GM23338 (cell line): Measurements from ENCODE around the gene ZC3H13. TPM values are rescaled to one million over a fixed set of nuclear protein-coding genes. Genes with fewer than 3 reads are reported as not detected.

Experiments used
- ATAC-seq: fragments of 200-7000 bp; cut with Tn5 transposase; 3 replicates; pipeline ENCODE4 v1.9.1; 2020
- DNase-seq: peaks from one replicate; pipeline ENCODE4 v3.0.0-alpha.2; 2015; ENCODE audit warnings: low spot score
- H2AFZ ChIP-seq: fragments of 200-600 bp; sonication (generic); 2 replicates; pipeline ENCODE4 v1.8.0; 2016; ENCODE audit warnings: antibody characterized with exemption, mild to moderate bottlenecking, moderate library complexity
- H3F3A ChIP-seq: fragments of 200-600 bp; sonication (generic); replicated peaks from 2 replicates; pipeline ENCODE4 v1.8.0; 2017; ENCODE audit warnings: antibody characterized with exemption, mixed run types, low read depth
- H3K27ac ChIP-seq: fragments of 200-600 bp; sonication (generic); 2 replicates; pipeline ENCODE4 v1.6.1; 2016; ENCODE audit warnings: low read depth
- H3K27me3 ChIP-seq: fragments of 200-600 bp; sonication (generic); 2 replicates; pipeline ENCODE4 v1.8.0; 2016; ENCODE audit warnings: mild to moderate bottlenecking, mixed run types, moderate library complexity; ENCODE audit not compliant: insufficient read depth
- H3K36me3 ChIP-seq: fragments of 200-600 bp; sonication (generic); 2 replicates; pipeline ENCODE4 v1.8.0; 2016; ENCODE audit warnings: mild to moderate bottlenecking; ENCODE audit not compliant: insufficient read depth
- H3K4me1 ChIP-seq: fragments of 200-600 bp; sonication (generic); 2 replicates; pipeline ENCODE4 v1.8.0; 2016; ENCODE audit warnings: mild to moderate bottlenecking, moderate library complexity; ENCODE audit not compliant: insufficient read depth
- H3K4me2 ChIP-seq: fragments of 200-600 bp; sonication (generic); 2 replicates; pipeline ENCODE4 v1.7.1; 2017; ENCODE audit warnings: mixed run types
- H3K4me3 ChIP-seq: fragments of 200-600 bp; sonication (generic); 2 replicates; pipeline ENCODE4 v1.6.1; 2016; ENCODE audit warnings: mixed run types
- H3K79me2 ChIP-seq: fragments of 200-600 bp; sonication (generic); replicated peaks from 2 replicates; pipeline ENCODE4 v1.8.0; 2017; ENCODE audit warnings: mild to moderate bottlenecking; ENCODE audit not compliant: insufficient read depth
- H3K9me2 ChIP-seq: fragments of 200-600 bp; sonication (generic); 2 replicates; pipeline ENCODE4 v1.8.0; 2017; ENCODE audit not compliant: insufficient read depth
- H4K20me1 ChIP-seq: fragments of 200-600 bp; sonication (generic); replicated peaks from 2 replicates; pipeline ENCODE4 v1.8.0; 2017; ENCODE audit warnings: mild to moderate bottlenecking; ENCODE audit not compliant: insufficient read depth
- H3K27ac Mint-ChIP-seq: 2 replicates; pipeline ENCODE4 v1.8.0; 2020; ENCODE audit warnings: inconsistent platforms, mild to moderate bottlenecking, moderate library complexity, mixed read lengths
- H3K27me3 Mint-ChIP-seq: 3 replicates; pipeline ENCODE4 v1.8.0; 2022; ENCODE audit warnings: low read depth, mild to moderate bottlenecking, moderate library complexity, mixed read lengths, inconsistent platforms; ENCODE audit not compliant: insufficient read depth, poor library complexity
- H3K36me3 Mint-ChIP-seq: 3 replicates; pipeline ENCODE4 v1.8.0; 2021; ENCODE audit warnings: low read depth, mild to moderate bottlenecking, inconsistent platforms, moderate library complexity, mixed read lengths
- H3K4me1 Mint-ChIP-seq: 3 replicates; pipeline ENCODE4 v1.8.0; 2020; ENCODE audit warnings: mild to moderate bottlenecking, inconsistent platforms, mixed read lengths
- H3K4me3 Mint-ChIP-seq: 3 replicates; pipeline ENCODE4 v1.8.0; 2021; ENCODE audit warnings: moderate library complexity, mild to moderate bottlenecking, inconsistent platforms, mixed read lengths
- H3K9me3 Mint-ChIP-seq: 3 replicates; pipeline ENCODE4 v1.8.0; 2020; ENCODE audit warnings: moderate library complexity, mild to moderate bottlenecking, inconsistent platforms, mixed read lengths
- EZH2phosphoT487 ChIP-seq: fragments of 200-600 bp; sonication (generic); IDR thresholded peaks from one replicate; pipeline ENCODE4 v1.8.1; 2018; ENCODE audit warnings: antibody characterized with exemption; ENCODE audit not compliant: unreplicated experiment
- STAT1 ChIP-seq: IDR thresholded peaks from one replicate; pipeline ENCODE4 v1.6.1; 2016; ENCODE audit warnings: antibody characterized with exemption; ENCODE audit not compliant: unreplicated experiment
- ZNF114 ChIP-seq: fragments of 250-450 bp; sonication (Bioruptor Pico); IDR thresholded peaks from 2 replicates; pipeline ENCODE4 v1.5.0; 2020; ENCODE audit warnings: mild to moderate bottlenecking, moderate library complexity
- polyA plus RNA-seq: library from polyadenylated mRNA; unstranded; fragments of >200 nt; fragmentation: Nextera tagmentation; extraction: Ambion mirVana; gene quantifications from 2 replicates; pipeline ENCODE4 v1.2.1, GENCODE V29; 2016
- total RNA-seq: library from RNA; depleted of rRNA; stranded (reverse); fragments of >200 nt; shearing (Covaris generic); gene quantifications from 2 replicates; pipeline ENCODE4 v1.2.3, GENCODE V29; 2014
- TF ChIP-seq, protein P1 (sequence below): fragments of 250-450 bp; sonication (Bioruptor Pico); IDR thresholded peaks from 2 replicates; pipeline ENCODE4 v1.5.0; 2020; ENCODE audit warnings: mild to moderate bottlenecking, moderate library complexity
- TF ChIP-seq, protein P2 (sequence below): IDR thresholded peaks from one replicate; pipeline ENCODE4 v1.6.1; 2018; ENCODE audit warnings: antibody characterized with exemption; ENCODE audit not compliant: unreplicated experiment

The ZC3H13 gene
- total and polyA plus RNA-seq, 2 experiments from 2014 or later = 39.6 to 125 TPM

DNA sequence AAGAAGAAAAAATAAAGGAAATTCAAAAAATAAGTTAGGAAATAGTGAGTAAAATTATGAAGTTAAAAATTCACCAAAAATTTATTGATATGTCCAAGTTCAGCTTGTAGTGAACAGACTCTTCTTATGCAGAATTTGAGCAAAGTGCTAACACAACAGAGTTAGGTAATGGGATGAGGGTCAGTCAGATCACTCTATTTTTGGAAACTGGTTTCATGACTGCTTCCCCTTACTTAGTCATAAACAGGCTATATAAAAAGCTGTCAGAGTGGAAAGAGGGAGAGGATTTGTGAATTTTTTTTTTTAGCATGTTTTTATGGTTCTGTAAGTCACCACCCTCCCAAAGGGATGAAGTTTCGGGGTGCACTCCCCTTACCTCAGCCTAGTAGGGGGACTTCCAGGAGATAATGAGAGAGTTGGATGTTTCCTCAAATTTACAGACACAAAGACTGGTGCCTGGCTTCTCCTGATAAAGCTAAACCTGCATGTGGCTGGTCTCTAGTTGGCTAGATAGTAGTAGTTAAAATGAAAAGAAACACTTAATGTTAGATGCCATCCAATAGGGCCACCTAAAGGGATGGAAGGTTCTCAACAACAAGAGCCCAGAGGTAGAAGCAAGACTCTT is 47.8 kb upstream of the ZC3H13 start (continued):
- TF ChIP-seq, protein P1, sequence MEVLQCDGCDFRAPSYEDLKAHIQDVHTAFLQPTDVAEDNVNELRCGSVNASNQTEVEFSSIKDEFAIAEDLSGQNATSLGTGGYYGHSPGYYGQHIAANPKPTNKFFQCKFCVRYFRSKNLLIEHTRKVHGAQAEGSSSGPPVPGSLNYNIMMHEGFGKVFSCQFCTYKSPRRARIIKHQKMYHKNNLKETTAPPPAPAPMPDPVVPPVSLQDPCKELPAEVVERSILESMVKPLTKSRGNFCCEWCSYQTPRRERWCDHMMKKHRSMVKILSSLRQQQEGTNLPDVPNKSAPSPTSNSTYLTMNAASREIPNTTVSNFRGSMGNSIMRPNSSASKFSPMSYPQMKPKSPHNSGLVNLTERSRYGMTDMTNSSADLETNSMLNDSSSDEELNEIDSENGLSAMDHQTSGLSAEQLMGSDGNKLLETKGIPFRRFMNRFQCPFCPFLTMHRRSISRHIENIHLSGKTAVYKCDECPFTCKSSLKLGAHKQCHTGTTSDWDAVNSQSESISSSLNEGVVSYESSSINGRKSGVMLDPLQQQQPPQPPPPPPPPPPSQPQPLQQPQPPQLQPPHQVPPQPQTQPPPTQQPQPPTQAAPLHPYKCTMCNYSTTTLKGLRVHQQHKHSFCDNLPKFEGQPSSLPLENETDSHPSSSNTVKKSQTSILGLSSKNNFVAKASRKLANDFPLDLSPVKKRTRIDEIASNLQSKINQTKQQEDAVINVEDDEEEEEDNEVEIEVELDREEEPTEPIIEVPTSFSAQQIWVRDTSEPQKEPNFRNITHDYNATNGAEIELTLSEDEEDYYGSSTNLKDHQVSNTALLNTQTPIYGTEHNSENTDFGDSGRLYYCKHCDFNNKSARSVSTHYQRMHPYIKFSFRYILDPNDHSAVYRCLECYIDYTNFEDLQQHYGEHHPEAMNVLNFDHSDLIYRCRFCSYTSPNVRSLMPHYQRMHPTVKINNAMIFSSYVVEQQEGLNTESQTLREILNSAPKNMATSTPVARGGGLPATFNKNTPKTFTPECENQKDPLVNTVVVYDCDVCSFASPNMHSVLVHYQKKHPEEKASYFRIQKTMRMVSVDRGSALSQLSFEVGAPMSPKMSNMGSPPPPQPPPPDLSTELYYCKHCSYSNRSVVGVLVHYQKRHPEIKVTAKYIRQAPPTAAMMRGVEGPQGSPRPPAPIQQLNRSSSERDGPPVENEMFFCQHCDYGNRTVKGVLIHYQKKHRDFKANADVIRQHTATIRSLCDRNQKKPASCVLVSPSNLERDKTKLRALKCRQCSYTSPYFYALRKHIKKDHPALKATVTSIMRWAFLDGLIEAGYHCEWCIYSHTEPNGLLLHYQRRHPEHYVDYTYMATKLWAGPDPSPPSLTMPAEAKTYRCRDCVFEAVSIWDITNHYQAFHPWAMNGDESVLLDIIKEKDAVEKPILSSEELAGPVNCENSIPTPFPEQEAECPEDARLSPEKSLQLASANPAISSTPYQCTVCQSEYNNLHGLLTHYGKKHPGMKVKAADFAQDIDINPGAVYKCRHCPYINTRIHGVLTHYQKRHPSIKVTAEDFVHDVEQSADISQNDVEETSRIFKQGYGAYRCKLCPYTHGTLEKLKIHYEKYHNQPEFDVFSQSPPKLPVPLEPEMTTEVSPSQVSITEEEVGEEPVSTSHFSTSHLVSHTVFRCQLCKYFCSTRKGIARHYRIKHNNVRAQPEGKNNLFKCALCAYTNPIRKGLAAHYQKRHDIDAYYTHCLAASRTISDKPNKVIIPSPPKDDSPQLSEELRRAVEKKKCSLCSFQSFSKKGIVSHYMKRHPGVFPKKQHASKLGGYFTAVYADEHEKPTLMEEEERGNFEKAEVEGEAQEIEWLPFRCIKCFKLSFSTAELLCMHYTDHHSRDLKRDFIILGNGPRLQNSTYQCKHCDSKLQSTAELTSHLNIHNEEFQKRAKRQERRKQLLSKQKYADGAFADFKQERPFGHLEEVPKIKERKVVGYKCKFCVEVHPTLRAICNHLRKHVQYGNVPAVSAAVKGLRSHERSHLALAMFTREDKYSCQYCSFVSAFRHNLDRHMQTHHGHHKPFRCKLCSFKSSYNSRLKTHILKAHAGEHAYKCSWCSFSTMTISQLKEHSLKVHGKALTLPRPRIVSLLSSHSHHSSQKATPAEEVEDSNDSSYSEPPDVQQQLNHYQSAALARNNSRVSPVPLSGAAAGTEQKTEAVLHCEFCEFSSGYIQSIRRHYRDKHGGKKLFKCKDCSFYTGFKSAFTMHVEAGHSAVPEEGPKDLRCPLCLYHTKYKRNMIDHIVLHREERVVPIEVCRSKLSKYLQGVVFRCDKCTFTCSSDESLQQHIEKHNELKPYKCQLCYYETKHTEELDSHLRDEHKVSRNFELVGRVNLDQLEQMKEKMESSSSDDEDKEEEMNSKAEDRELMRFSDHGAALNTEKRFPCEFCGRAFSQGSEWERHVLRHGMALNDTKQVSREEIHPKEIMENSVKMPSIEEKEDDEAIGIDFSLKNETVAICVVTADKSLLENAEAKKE (CRISPR knock-in tag) = no peak
- no peak for TF ChIP-seq EZH2phosphoT487

DNA sequence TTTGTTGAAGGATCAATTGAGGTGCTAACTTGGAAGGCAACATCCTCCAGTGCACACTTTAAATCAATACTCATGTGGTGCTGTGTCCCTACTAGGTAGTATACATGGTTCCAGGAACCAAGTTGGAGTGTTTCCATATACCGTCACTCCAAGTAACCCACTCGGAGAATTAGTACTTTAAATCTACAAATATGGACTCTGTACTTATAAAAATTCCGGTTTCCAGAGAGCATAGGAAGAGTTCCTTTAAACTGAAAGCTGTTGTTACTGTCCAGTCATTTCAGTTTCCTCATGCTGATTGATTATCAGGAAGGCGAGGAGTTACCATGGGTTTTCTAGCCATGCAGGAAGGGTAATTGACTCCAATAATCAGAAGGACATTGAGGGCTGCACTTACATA is 45.1 kb upstream of the ZC3H13 start:
- H3K27ac Mint-ChIP-seq = no peak overlapping the region
- Histone ChIP-seq H3K4me1 (no peaks in the 10 kb centered on the region), H3K27ac (no peak overlapping the region), H3K79me2 (no peaks in the 10 kb centered on the region), H3F3A (no peaks in the 10 kb centered on the region), H3K4me3 (no peak overlapping the region), H2AFZ (no peak overlapping the region), H3K27me3 (no peaks in the 10 kb centered on the region), H3K9me2 (0 out of 2 replicates have a peak, but pooled peaks cover 3% of the 10 kb centered on the region), H3K36me3 (no peaks in the 10 kb centered on the region), H3K4me2 (no peak overlapping the region), H4K20me1 (no peaks in the 10 kb centered on the region)
- H3K4me3 Mint-ChIP-seq = no peak overlapping the region
- H3K27me3 Mint-ChIP-seq = peaks cover 3% of the 10 kb centered on the region
- no peaks in the 10 kb centered on the region for H3K9me3 Mint-ChIP-seq
- no peaks in the 10 kb centered on the region for H3K36me3 Mint-ChIP-seq
- no peak for DNase-seq
- ATAC-seq = no peak
- peaks cover 7% of the 10 kb centered on the region; the same call in 2 of the 3 replicates for H3K4me1 Mint-ChIP-seq
- TF ChIP-seq, protein P1 (CRISPR knock-in tag) = no peak
- TF ChIP-seq, protein P2, sequence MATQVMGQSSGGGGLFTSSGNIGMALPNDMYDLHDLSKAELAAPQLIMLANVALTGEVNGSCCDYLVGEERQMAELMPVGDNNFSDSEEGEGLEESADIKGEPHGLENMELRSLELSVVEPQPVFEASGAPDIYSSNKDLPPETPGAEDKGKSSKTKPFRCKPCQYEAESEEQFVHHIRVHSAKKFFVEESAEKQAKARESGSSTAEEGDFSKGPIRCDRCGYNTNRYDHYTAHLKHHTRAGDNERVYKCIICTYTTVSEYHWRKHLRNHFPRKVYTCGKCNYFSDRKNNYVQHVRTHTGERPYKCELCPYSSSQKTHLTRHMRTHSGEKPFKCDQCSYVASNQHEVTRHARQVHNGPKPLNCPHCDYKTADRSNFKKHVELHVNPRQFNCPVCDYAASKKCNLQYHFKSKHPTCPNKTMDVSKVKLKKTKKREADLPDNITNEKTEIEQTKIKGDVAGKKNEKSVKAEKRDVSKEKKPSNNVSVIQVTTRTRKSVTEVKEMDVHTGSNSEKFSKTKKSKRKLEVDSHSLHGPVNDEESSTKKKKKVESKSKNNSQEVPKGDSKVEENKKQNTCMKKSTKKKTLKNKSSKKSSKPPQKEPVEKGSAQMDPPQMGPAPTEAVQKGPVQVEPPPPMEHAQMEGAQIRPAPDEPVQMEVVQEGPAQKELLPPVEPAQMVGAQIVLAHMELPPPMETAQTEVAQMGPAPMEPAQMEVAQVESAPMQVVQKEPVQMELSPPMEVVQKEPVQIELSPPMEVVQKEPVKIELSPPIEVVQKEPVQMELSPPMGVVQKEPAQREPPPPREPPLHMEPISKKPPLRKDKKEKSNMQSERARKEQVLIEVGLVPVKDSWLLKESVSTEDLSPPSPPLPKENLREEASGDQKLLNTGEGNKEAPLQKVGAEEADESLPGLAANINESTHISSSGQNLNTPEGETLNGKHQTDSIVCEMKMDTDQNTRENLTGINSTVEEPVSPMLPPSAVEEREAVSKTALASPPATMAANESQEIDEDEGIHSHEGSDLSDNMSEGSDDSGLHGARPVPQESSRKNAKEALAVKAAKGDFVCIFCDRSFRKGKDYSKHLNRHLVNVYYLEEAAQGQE = no peak
- TF ChIP-seq ZNF114 (no peak), STAT1 (no peak)
